Osteocyte (in vitro differentiated cells): ENCODE data around the gene ATP11A. TPM values are rescaled to one million over a fixed set of nuclear protein-coding genes. Genes with fewer than 3 reads are reported as not detected.

ENCODE experiments used
- DNase-seq: peaks from one replicate; pipeline ENCODE4 v3.0.0; 2021; ENCODE audit warnings: mixed read lengths; ENCODE audit not compliant: unreplicated experiment; ENCODE audit errors: extremely low spot score
- H3K27ac Mint-ChIP-seq: one replicate; pipeline ENCODE4 v1.8.0; 2021; ENCODE audit warnings: mild to moderate bottlenecking, mixed read lengths; ENCODE audit not compliant: unreplicated experiment
- H3K27me3 Mint-ChIP-seq: one replicate; pipeline ENCODE4 v1.8.0; 2021; ENCODE audit warnings: mixed read lengths; ENCODE audit not compliant: unreplicated experiment
- H3K36me3 Mint-ChIP-seq: one replicate; pipeline ENCODE4 v1.8.0; 2021; ENCODE audit warnings: mixed read lengths; ENCODE audit not compliant: unreplicated experiment
- H3K4me1 Mint-ChIP-seq: one replicate; pipeline ENCODE4 v1.8.0; 2021; ENCODE audit warnings: mixed read lengths; ENCODE audit not compliant: unreplicated experiment
- H3K4me3 Mint-ChIP-seq: one replicate; pipeline ENCODE4 v1.8.0; 2021; ENCODE audit warnings: mild to moderate bottlenecking, moderate library complexity, mixed read lengths; ENCODE audit not compliant: unreplicated experiment
- H3K9me3 Mint-ChIP-seq: one replicate; pipeline ENCODE4 v1.8.0; 2021; ENCODE audit warnings: mixed read lengths; ENCODE audit not compliant: unreplicated experiment
- total RNA-seq: library from RNA; stranded (reverse); gene quantifications from 2 replicates; pipeline ENCODE4 v1.2.1, GENCODE V29; 2021
- TF ChIP-seq, protein P1 (sequence below): fragments of 200-600 bp; sonication (generic); IDR thresholded peaks from 2 replicates; pipeline ENCODE4 v1.5.0; 2021; ENCODE audit warnings: antibody characterized with exemption, mild to moderate bottlenecking, moderate library complexity

Gene ATP11A
- total RNA-seq, 1 donor from 2014 or later = 15.7 TPM

DNA sequence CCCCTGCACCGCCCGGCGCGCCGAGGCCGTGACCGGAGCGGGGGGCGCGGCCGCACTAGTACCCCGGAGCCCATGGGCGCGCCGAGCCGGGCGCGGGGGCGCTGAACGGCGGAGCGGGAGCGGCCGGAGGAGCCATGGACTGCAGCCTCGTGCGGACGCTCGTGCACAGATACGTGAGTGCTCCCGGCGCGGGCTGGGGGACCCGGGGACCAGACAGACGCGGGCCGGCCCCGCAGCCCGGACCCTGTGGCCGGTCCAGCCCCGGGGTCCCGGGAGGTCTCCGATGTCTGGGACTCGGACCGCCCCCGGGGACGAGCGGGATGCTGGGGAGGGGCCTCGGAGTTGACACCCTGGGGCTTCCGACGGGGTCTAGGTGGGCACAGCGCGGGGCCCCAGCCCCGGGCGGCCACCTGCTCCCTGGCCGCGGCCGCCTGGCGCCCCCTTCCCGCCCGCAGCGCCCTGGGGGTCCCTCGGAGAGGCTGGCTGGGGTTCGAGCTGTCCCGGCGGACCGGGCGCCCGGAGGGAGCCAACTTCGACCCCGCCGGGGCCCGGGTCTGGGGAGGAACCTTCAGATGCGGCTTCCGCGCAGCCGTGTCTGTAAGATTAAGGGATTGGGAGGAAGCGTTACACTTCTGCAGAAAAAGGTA, 568 bp downstream of the ATP11A start:
- Mint-ChIP-seq H3K9me3 (no peaks in the 10 kb centered on the region), H3K27ac (peak overlapping the region; percentile 10), H3K36me3 (no peaks in the 10 kb centered on the region), H3K27me3 (no peaks in the 10 kb centered on the region), H3K4me1 (peaks cover 18% of the 10 kb centered on the region), H3K4me3 (peak overlapping the region; percentile 76)
- TF ChIP-seq, protein P1, sequence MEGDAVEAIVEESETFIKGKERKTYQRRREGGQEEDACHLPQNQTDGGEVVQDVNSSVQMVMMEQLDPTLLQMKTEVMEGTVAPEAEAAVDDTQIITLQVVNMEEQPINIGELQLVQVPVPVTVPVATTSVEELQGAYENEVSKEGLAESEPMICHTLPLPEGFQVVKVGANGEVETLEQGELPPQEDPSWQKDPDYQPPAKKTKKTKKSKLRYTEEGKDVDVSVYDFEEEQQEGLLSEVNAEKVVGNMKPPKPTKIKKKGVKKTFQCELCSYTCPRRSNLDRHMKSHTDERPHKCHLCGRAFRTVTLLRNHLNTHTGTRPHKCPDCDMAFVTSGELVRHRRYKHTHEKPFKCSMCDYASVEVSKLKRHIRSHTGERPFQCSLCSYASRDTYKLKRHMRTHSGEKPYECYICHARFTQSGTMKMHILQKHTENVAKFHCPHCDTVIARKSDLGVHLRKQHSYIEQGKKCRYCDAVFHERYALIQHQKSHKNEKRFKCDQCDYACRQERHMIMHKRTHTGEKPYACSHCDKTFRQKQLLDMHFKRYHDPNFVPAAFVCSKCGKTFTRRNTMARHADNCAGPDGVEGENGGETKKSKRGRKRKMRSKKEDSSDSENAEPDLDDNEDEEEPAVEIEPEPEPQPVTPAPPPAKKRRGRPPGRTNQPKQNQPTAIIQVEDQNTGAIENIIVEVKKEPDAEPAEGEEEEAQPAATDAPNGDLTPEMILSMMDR = no peak
- no peak for DNase-seq

GRCh38 chr13:112692104-112692503, 2.3 kb downstream of the ATP11A start:
- H3K9me3 Mint-ChIP-seq = no peaks in the 10 kb centered on the region
- no peaks in the 10 kb centered on the region for H3K36me3 Mint-ChIP-seq
- TF ChIP-seq, protein P1 = no peak
- H3K4me1 Mint-ChIP-seq = peaks cover 18% of the 10 kb centered on the region
- H3K27ac Mint-ChIP-seq = no peak overlapping the region
- H3K4me3 Mint-ChIP-seq = peak overlapping the region; percentile 76
- DNase-seq = no peak
- H3K27me3 Mint-ChIP-seq = no peaks in the 10 kb centered on the region

GRCh38 chr13:112692586-112692985, 2.7 kb downstream of the ATP11A start:
- Mint-ChIP-seq H3K36me3 (no peaks in the 10 kb centered on the region), H3K9me3 (no peaks in the 10 kb centered on the region), H3K4me3 (no peak overlapping the region), H3K27ac (no peak overlapping the region), H3K4me1 (peaks cover 18% of the 10 kb centered on the region), H3K27me3 (no peaks in the 10 kb centered on the region)
- TF ChIP-seq, protein P1 = no peak
- no peak for DNase-seq

DNA sequence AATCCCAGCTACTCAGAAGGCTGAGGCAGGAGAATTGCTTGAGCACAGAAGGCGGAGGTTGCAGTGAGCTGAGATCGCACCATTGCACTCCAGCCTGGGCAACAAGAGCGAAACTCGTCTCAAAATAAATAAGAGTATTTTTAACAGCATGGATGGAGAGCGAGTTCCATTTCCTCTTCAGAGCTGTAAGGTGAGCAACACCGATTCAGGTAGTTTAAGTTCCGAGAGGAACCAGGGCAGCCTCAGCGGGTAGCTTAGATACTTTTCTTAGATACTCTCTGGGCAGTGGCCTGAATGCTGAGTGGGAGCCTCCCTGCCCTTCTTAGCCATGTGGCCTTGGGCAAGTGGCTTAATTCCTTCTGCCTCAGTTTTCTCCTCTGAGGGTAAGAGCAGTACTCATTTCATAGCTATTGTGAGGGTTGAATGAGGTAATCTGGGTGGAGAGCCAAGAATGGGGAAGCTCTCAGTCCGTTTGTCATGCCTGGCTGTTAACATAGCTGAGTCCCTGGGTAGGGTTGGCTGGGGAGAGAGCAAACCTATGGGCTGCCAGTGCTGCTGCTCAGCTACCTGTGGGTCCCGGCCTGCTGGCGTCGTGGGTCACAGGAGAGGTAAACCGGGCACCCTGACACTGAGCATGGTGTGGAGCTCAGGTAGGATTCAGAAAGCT, 4.1 kb downstream of the ATP11A start:
- TF ChIP-seq, protein P1 = no peak
- DNase-seq = no peak
- Mint-ChIP-seq H3K4me1 (peaks cover 20% of the 10 kb centered on the region), H3K36me3 (no peaks in the 10 kb centered on the region), H3K9me3 (no peaks in the 10 kb centered on the region), H3K27ac (no peak overlapping the region), H3K4me3 (no peak overlapping the region), H3K27me3 (no peaks in the 10 kb centered on the region)

DNA sequence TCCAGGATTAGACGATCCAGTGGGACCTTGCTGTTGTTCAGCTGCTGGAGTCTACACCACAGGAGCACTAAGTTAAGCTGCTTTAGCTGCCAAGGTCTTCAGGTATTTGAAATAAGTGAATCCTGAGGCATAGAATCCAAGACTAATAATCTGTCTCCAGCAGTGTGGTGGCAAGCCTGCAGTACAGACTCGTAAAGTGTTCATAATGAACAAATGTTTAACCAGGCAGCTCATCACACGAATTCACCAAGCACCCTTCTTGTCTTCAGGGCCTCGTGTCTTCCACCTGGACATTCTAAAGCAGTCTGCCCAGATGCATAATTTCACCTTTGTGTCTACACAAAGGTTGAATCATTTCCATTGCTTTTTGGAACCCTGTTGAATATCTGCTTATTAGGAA, 5.3 kb downstream of the ATP11A start:
- no peak overlapping the region for H3K4me3 Mint-ChIP-seq
- H3K9me3 Mint-ChIP-seq = no peaks in the 10 kb centered on the region
- no peaks in the 10 kb centered on the region for H3K36me3 Mint-ChIP-seq
- H3K4me1 Mint-ChIP-seq = peaks cover 20% of the 10 kb centered on the region
- no peak for DNase-seq
- no peaks in the 10 kb centered on the region for H3K27me3 Mint-ChIP-seq
- TF ChIP-seq, protein P1 = no peak
- H3K27ac Mint-ChIP-seq = no peak overlapping the region
